T-helper 1 cell treated with Interleukin-12 subunit alpha and Interleukin-12 subunit beta and Interleukin-4 antibody, amounts not matched to agents 30 ng/mL and 1 ng/mL, for 36 hours (primary cell): ENCODE measurements around the gene CCDC149. TPM values are rescaled to one million over a fixed set of nuclear protein-coding genes. Genes with fewer than 3 reads are reported as not detected.

ENCODE experiments used
- total RNA-seq: library from RNA; stranded (reverse); gene quantifications from 2 replicates; pipeline ENCODE4 v1.2.3, GENCODE V29; 2022

Gene CCDC149
- total RNA-seq, 1 donor from 2014 or later = not detected

Other genes with a start within 250 kb of the CCDC149 start
- not detected in 2 replicates for gene SOD3, start 117.5 kb downstream of the CCDC149 start, total RNA-seq
- not detected in 2 replicates for gene LGI2, start 117.9 kb upstream of the CCDC149 start, total RNA-seq
- gene SEPSECS, start 247.4 kb upstream of the CCDC149 start, total RNA-seq = 15.9 and 16.8 TPM in 2 replicates